ENCODE results near the gene ECHS1.

Gene ECHS1

DNA sequence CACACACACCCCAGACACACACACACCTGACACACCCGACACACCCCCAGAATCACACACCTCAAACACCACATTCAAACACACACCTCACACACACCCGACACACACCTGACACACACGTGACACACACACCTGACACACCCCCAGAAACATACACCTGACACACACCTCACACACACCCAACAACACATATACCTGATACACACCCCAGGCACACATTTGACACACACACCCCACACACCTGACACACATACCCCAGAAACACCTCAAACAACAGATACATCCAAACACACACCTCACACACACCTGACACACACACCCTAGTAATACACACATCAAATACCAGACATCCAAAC, 35.8 kb downstream of the ECHS1 start:
- Histone ChIP-seq H3K4me1 (ENCODE audit: control insufficient read depth, insufficient read depth, low read length, poor library complexity, severe bottlenecking) (peaks cover 12% of the 10 kb centered on the region), H3K27ac (ENCODE audit: low read depth, low read length, severe bottlenecking) (no peak overlapping the region), H3K9me3 (ENCODE audit: control insufficient read depth, low read length) (no peaks in the 10 kb centered on the region), H3K36me3 (ENCODE audit: control insufficient read depth, insufficient read depth, low read length) (no peaks in the 10 kb centered on the region), H3K4me3 (ENCODE audit: extremely low read depth, insufficient read depth, low read length, poor library complexity, severe bottlenecking) (no peak overlapping the region)
- 83 to 86% methylated on average over 2 to 3 of the region's 3 CpGs for WGBS, 2 experiments (ENCODE audit: insufficient coverage in 2 of 2)

DNA sequence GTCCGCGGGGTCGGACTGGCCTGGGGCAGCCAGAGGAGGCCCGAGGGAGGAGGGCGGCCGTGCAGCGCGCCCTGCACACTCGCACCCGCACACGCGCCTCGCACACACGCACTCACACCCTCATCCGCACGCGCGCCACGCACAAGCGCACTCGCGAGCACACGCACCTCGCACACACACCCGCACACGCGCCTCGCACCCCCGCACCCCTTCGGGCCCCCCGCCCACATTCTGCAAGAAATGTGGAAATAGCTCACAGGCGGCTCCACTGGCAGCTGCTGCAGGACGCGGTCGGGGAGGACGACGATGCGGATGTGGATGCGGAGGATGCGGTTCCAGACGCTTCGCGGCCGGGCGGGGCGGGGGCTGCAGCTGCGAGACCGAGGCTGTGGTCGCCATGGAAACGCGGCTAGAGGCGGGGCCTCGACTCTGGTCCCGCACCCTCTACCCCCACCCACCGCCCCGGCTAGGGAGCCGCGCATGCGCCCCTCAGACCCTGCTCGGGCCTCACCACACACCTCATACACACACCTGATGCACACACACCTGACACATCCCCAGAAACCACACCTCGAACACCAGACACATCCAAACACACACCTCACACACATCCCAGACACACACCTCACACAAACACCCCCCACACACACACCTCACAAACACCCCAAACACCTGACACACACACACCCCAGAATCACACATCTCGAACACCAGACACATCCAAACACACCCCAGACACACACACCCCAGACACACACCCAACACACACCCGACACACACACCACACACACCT, 36.4 kb downstream of the ECHS1 start, which contains the start of gene CALY:
TSS of gene CALY (minus strand) at position 320 of the 793 bp plus-strand sequence. CDS start 7,907 bp downstream, outside the sequence.
- Histone ChIP-seq H3K4me3 (ENCODE audit: extremely low read depth, insufficient read depth, low read length, poor library complexity, severe bottlenecking) (no peak within 1 kb of the TSS), H3K36me3 (ENCODE audit: control insufficient read depth, insufficient read depth, low read length) (no peaks in the 10 kb centered on the region), H3K27ac (ENCODE audit: low read depth, low read length, severe bottlenecking) (no peak within 1 kb of the TSS), H3K9me3 (ENCODE audit: control insufficient read depth, low read length) (no peaks in the 10 kb centered on the region), H3K4me1 (ENCODE audit: control insufficient read depth, insufficient read depth, low read length, poor library complexity, severe bottlenecking) (peaks cover 12% of the 10 kb centered on the region)
- WGBS, 2 experiments (ENCODE audit: insufficient coverage in 2 of 2), result 33 to 39% methylated on average over 48 to 52 of the region's 63 CpGs

- WGBS, 2 experiments (ENCODE audit: insufficient coverage in 2 of 2), result 19 to 22% methylated on average over 13 to 18 of the region's 41 CpGs
- no peak overlapping the region for H3K4me3 ChIP-seq (ENCODE audit: extremely low read depth, insufficient read depth, low read length, poor library complexity, severe bottlenecking)
- no peak overlapping the region for H3K27ac ChIP-seq (ENCODE audit: low read depth, low read length, severe bottlenecking)
- H3K36me3 ChIP-seq (ENCODE audit: control insufficient read depth, insufficient read depth, low read length), result no peaks in the 10 kb centered on the region
- no peaks in the 10 kb centered on the region for H3K9me3 ChIP-seq (ENCODE audit: control insufficient read depth, low read length)
- H3K4me1 ChIP-seq (ENCODE audit: control insufficient read depth, insufficient read depth, low read length, poor library complexity, severe bottlenecking), result peaks cover 12% of the 10 kb centered on the region
Observed at GRCh38 chr10:133336118-133336576, 37.0 kb downstream of the ECHS1 start.

GRCh38 chr10:133335246-133336117, 37.7 kb downstream of the ECHS1 start:
- no peak overlapping the region for H3K27ac ChIP-seq (ENCODE audit: low read depth, low read length, severe bottlenecking)
- peak overlapping the region; percentile 36 for H3K4me3 ChIP-seq (ENCODE audit: extremely low read depth, insufficient read depth, low read length, poor library complexity, severe bottlenecking)
- H3K36me3 ChIP-seq (ENCODE audit: control insufficient read depth, insufficient read depth, low read length), result no peaks in the 10 kb centered on the region
- H3K4me1 ChIP-seq (ENCODE audit: control insufficient read depth, insufficient read depth, low read length, poor library complexity, severe bottlenecking), result peaks cover 12% of the 10 kb centered on the region
- 7 to 10% methylated on average over 47 to 63 of the region's 75 CpGs for WGBS, 2 experiments (ENCODE audit: insufficient coverage in 2 of 2)
- H3K9me3 ChIP-seq (ENCODE audit: control insufficient read depth, low read length), result no peaks in the 10 kb centered on the region

DNA sequence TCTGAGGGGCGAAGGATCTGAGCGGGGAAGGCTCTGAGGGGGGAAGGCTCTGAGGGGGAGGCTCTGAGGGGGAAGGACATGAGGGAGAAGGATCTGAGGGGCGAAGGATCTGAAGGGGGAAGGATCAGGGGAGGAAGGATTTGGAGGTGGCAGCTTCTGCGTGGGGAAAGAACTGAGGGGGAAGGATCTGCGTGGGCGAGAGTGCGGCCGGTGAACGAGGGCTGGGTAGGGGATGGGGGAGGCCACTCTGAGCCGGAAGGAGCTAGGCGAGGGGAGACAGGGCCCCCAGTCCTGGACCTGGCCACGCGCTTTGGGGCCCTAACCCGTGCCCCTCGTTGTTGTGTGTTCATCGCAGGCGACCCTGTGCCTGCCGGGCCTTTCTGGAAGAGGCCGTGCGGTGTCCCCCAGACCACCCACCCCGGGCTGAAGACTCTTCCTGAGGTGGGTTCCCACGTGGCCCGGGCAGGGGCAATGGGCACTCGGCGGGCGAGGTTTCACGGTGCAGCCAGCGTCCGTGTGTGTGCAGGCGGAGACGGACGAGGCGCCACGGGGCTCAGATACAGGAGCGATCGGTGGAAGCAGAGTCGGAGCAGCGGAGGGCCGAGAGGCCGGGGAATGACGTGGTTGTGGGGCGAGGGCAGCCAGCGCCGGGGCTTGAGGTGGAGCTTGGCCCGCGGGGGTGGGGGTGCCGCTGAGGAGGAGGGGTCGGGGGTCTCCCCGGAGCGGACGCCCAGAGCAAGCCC, 38.5 kb downstream of the ECHS1 start:
- H3K36me3 ChIP-seq (ENCODE audit: control insufficient read depth, insufficient read depth, low read length), result no peaks in the 10 kb centered on the region
- H3K9me3 ChIP-seq (ENCODE audit: control insufficient read depth, low read length), result no peaks in the 10 kb centered on the region
- 23 to 27% methylated on average over 40 to 44 of the region's 51 CpGs for WGBS, 2 experiments (ENCODE audit: insufficient coverage in 2 of 2)
- peaks cover 12% of the 10 kb centered on the region for H3K4me1 ChIP-seq (ENCODE audit: control insufficient read depth, insufficient read depth, low read length, poor library complexity, severe bottlenecking)
- H3K27ac ChIP-seq (ENCODE audit: low read depth, low read length, severe bottlenecking), result no peak overlapping the region
- peak overlapping the region; percentile 36 for H3K4me3 ChIP-seq (ENCODE audit: extremely low read depth, insufficient read depth, low read length, poor library complexity, severe bottlenecking)

DNA sequence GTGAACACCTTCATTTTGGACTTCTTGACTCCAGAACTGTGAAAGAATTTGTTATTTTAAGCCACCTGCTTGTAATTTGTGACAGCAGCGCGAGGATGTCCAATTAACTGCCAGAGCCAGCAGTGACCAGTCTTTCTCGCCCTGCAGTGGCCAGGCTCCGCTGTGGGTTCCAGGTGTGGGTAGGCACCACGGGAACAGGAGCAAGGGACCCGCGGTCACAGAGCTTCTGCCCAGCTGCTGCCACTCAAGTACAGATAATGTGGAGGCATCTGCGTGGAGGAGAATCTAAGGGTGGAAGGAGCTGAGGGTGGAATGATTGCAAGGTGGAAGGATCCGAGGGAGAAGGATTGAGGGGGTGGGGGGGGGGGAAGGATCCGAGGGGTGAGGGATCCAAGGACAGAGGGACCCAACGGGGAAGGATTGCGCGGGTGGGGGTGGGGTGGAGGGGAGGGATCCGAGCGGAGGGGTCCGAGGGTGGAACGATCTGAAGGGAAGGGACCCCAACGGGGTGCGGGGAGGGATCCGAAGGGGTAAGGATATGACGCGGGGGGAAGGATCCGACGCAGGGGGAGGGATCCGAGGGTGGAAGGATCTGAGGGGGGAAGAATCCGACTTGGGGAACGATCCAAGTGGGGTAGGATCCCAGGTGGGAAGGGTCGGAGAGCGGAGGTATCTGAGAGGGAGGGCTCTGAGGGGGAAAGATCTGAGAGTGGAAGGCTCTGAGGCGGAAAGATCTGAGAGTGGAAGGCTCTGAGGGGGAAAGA, 40.0 kb downstream of the ECHS1 start:
- Histone ChIP-seq H3K27ac (ENCODE audit: low read depth, low read length, severe bottlenecking) (no peak overlapping the region), H3K9me3 (ENCODE audit: control insufficient read depth, low read length) (no peaks in the 10 kb centered on the region), H3K4me3 (ENCODE audit: extremely low read depth, insufficient read depth, low read length, poor library complexity, severe bottlenecking) (no peak overlapping the region), H3K36me3 (ENCODE audit: control insufficient read depth, insufficient read depth, low read length) (no peaks in the 10 kb centered on the region), H3K4me1 (ENCODE audit: control insufficient read depth, insufficient read depth, low read length, poor library complexity, severe bottlenecking) (peaks cover 16% of the 10 kb centered on the region)
- WGBS, 2 experiments (ENCODE audit: insufficient coverage in 2 of 2), result 67 to 72% methylated on average over 16 to 28 of the region's 30 CpGs

DNA sequence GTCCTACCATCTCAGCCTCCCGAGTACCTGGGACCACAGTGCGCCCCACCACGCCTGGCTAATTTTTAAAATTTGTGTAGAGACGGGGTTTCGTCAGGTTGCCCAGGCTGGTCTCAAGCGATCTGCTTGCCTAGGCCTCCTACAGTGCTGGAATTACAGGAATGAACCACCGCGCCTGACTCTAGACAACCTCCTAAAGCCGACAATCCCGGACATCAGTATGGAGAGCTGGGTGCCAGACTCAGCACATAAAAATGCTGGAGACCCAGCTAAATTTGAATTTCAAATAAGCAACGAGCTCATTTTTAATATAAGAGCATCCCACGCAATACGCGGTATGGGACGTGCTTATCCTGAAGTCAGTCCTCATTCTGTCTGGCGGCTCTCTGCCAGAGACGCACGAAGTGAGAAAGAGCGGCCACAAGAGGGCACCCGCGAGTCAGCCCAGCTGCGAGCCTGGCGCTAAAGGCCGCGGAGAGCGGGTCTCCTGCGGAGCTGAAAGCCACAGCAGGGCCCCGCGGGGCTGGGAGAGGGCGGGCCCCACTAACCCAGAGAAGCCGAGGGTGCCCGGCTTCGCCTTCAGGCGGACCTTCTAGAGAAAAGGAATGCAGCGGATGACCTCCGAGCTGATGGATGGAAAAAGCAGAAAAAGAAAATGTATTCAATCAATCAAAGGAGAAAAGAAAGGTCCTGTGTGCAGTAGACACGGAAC, 43.5 kb downstream of the ECHS1 start:
- Histone ChIP-seq H3K9me3 (ENCODE audit: control insufficient read depth, low read length) (no peaks in the 10 kb centered on the region), H3K27ac (ENCODE audit: low read depth, low read length, severe bottlenecking) (no peak overlapping the region), H3K4me1 (ENCODE audit: control insufficient read depth, insufficient read depth, low read length, poor library complexity, severe bottlenecking) (peaks cover 5% of the 10 kb centered on the region), H3K4me3 (ENCODE audit: extremely low read depth, insufficient read depth, low read length, poor library complexity, severe bottlenecking) (no peak overlapping the region), H3K36me3 (ENCODE audit: control insufficient read depth, insufficient read depth, low read length) (no peaks in the 10 kb centered on the region)
- WGBS, 2 experiments (ENCODE audit: insufficient coverage in 2 of 2), result 6 to 7% methylated on average over 35 to 36 of the region's 37 CpGs

- Histone ChIP-seq H3K36me3 (ENCODE audit: control insufficient read depth, insufficient read depth, low read length) (no peaks in the 10 kb centered on the region), H3K9me3 (ENCODE audit: control insufficient read depth, low read length) (no peaks in the 10 kb centered on the region), H3K4me1 (ENCODE audit: control insufficient read depth, insufficient read depth, low read length, poor library complexity, severe bottlenecking) (peaks cover 4% of the 10 kb centered on the region), H3K4me3 (ENCODE audit: extremely low read depth, insufficient read depth, low read length, poor library complexity, severe bottlenecking) (no peak overlapping the region), H3K27ac (ENCODE audit: low read depth, low read length, severe bottlenecking) (no peak overlapping the region)
- 86 to 91% methylated on average over 11 to 15 of the region's 15 CpGs for WGBS, 2 experiments (ENCODE audit: insufficient coverage in 2 of 2)
Observed at GRCh38 chr10:133328358-133329343, 44.5 kb downstream of the ECHS1 start.

Data from mesodermal cell (in vitro differentiated cells).